Measurements from ENCODE around the gene TXK. TPM values are rescaled to one million over a fixed set of nuclear protein-coding genes. Genes with fewer than 3 reads are reported as not detected.

The TXK gene
- total RNA-seq, 2 experiments from 2014 or later, result 13.3 to 14.2 TPM

- H3K36me3 Mint-ChIP-seq, result peaks cover 37% of the 10 kb centered on the region
- no peak overlapping the region for H3K4me3 Mint-ChIP-seq
- peaks cover 4% of the 10 kb centered on the region for H3K9me3 Mint-ChIP-seq
- peaks cover 46% of the 10 kb centered on the region for H3K4me1 Mint-ChIP-seq
- no peak for DNase-seq
- no peaks in the 10 kb centered on the region for H3K27me3 Mint-ChIP-seq
- H3K27ac Mint-ChIP-seq, result peak overlapping the region; percentile 34
Measured at GRCh38 chr4:48068182-48068581, 65.9 kb downstream of the TXK start.

- H3K36me3 Mint-ChIP-seq, result peaks cover 42% of the 10 kb centered on the region
- peaks cover 48% of the 10 kb centered on the region for H3K4me1 Mint-ChIP-seq
- H3K27me3 Mint-ChIP-seq, result no peaks in the 10 kb centered on the region
- H3K27ac Mint-ChIP-seq, result no peak overlapping the region
- no peak overlapping the region for H3K4me3 Mint-ChIP-seq
- H3K9me3 Mint-ChIP-seq, result peaks cover 8% of the 10 kb centered on the region
- no peak for DNase-seq
Measured at GRCh38 chr4:48067536-48067935, 66.5 kb downstream of the TXK start.

DNA sequence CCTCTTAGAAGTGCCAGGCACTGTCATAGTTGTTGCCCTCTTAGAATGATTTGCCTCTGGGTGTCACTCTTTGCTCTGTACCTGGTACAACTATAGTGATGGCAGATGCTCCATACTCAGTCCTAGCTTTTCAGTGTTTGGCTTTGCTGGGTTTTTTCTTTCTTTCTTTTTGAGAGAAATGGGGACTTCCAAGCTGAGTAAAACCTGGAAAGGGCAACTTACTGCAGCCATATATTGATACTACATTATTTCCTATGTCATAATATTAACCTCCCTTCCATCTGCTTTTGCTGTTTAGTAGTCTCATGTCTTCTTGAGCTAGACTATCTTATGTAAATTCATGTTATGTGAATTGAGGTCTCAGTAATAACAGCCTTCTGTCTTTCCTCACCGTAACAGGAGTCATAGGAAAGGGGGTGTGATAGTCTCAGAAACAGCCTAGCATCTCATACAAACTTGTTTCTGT, 68.4 kb downstream of the TXK start:
- peaks cover 47% of the 10 kb centered on the region for H3K4me1 Mint-ChIP-seq
- no peaks in the 10 kb centered on the region for H3K27me3 Mint-ChIP-seq
- peak overlapping the region; percentile 84 for H3K27ac Mint-ChIP-seq
- peaks cover 52% of the 10 kb centered on the region for H3K36me3 Mint-ChIP-seq
- peaks cover 25% of the 10 kb centered on the region for H3K9me3 Mint-ChIP-seq
- no peak for DNase-seq
- H3K4me3 Mint-ChIP-seq, result no peak overlapping the region

GRCh38 chr4:48064349-48064748, 69.7 kb downstream of the TXK start:
- H3K27ac Mint-ChIP-seq, result peak overlapping the region; percentile 84

GRCh38 chr4:48058617-48059530, 75.2 kb downstream of the TXK start:
- H3K27me3 Mint-ChIP-seq, result no peaks in the 10 kb centered on the region
- H3K4me1 Mint-ChIP-seq, result peaks cover 14% of the 10 kb centered on the region
- H3K9me3 Mint-ChIP-seq, result peaks cover 27% of the 10 kb centered on the region
- peaks cover 24% of the 10 kb centered on the region for H3K36me3 Mint-ChIP-seq
- H3K27ac Mint-ChIP-seq, result no peak overlapping the region
- no peak for DNase-seq
- no peak overlapping the region for H3K4me3 Mint-ChIP-seq

More at GRCh38 chr4:48064349-48064748, 69.7 kb downstream of the TXK start:
- H3K36me3 Mint-ChIP-seq, result peaks cover 54% of the 10 kb centered on the region
- no peaks in the 10 kb centered on the region for H3K27me3 Mint-ChIP-seq
- peaks cover 44% of the 10 kb centered on the region for H3K4me1 Mint-ChIP-seq
- peak; percentile 45 for DNase-seq
- peaks cover 30% of the 10 kb centered on the region for H3K9me3 Mint-ChIP-seq
- no peak overlapping the region for H3K4me3 Mint-ChIP-seq

- DNase-seq, result no peak
- Mint-ChIP-seq H3K4me3 (no peak overlapping the region), H3K27ac (no peak overlapping the region), H3K36me3 (peaks cover 3% of the 10 kb centered on the region), H3K4me1 (peaks cover 31% of the 10 kb centered on the region), H3K27me3 (no peaks in the 10 kb centered on the region), H3K9me3 (peaks cover 3% of the 10 kb centered on the region)
Measured at GRCh38 chr4:48051078-48051477, 83.0 kb downstream of the TXK start.

DNA sequence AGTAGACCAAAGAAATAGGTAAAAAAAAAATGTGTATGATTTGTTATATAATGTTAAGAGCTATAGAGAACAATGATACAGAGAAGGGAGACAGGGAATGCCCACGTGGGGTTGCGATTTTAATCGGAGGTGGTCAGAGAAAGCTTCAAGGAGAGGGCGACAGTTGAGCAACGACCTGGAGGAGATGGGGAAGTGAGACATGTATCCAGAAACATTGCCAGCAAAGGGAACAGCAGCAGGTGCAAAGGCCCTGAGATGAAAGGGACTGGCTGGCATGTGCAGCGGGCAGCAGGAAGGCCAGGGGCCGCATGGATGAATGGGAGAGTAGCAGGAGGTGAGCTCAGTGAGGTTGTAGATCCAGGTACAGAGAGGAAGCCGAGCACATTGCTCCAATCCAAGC, 84.6 kb downstream of the TXK start:
- Mint-ChIP-seq H3K9me3 (peaks cover 2% of the 10 kb centered on the region), H3K4me1 (peaks cover 46% of the 10 kb centered on the region), H3K4me3 (no peak overlapping the region), H3K36me3 (peaks cover 4% of the 10 kb centered on the region), H3K27ac (no peak overlapping the region), H3K27me3 (no peaks in the 10 kb centered on the region)
- DNase-seq, result no peak

- H3K27ac Mint-ChIP-seq, result peak overlapping the region; percentile 12
- no peak for DNase-seq
- H3K9me3 Mint-ChIP-seq, result peaks cover 2% of the 10 kb centered on the region
- H3K36me3 Mint-ChIP-seq, result peaks cover 4% of the 10 kb centered on the region
- H3K27me3 Mint-ChIP-seq, result no peaks in the 10 kb centered on the region
- H3K4me3 Mint-ChIP-seq, result no peak overlapping the region
- H3K4me1 Mint-ChIP-seq, result peaks cover 61% of the 10 kb centered on the region
Measured at GRCh38 chr4:48047896-48048295, 86.2 kb downstream of the TXK start.

DNA sequence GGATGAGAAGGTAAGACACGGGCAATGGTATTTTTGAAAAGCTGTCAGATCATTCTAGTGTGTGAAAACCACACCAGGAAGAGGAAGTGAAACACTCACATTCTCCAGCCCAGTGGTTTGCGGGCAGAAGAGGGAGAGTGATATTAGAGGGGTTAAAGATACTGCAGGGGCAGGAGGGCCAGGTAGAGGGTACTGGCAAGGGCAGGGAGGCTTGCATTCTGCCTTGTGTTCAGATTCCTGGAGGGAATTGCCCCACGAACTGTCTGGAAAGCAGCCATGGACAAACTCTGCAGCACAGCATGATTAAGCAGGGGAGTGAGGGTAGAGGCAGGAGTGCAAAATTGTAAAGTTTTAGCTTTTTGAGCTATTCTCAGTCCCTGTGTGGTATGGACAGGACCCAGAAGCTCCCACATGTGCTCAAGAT, 86.6 kb downstream of the TXK start:
- Mint-ChIP-seq H3K4me3 (peak overlapping the region; percentile 64), H3K27ac (peak overlapping the region; percentile 83), H3K27me3 (no peaks in the 10 kb centered on the region), H3K9me3 (peaks cover 2% of the 10 kb centered on the region), H3K4me1 (peaks cover 66% of the 10 kb centered on the region), H3K36me3 (peaks cover 4% of the 10 kb centered on the region)
- DNase-seq, result peak; percentile 85

- peaks cover 6% of the 10 kb centered on the region for H3K9me3 Mint-ChIP-seq
- H3K4me3 Mint-ChIP-seq, result no peak overlapping the region
- no peak overlapping the region for H3K27ac Mint-ChIP-seq
- peaks cover 6% of the 10 kb centered on the region for H3K36me3 Mint-ChIP-seq
- peaks cover 79% of the 10 kb centered on the region for H3K4me1 Mint-ChIP-seq
- peaks cover 3% of the 10 kb centered on the region for H3K27me3 Mint-ChIP-seq
- DNase-seq, result no peak
Measured at GRCh38 chr4:48046059-48046458, 88.0 kb downstream of the TXK start.

DNA sequence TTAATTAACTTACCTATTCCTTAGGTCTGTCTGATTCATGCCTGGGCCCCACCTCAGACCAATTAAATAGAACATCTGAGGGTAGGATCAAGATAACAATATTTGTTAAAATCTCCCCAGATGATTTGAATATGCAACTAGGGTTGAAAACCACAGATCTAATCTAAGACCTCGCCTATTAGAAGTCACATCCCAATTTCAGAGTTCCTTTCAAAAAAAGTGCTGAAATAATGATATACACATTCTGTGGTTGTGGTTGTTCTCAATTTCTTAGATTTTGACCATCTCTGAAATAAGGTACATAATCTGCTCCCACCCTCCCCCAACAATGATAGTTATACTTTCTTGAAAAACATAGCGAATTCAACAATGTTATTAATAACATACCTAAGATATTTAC, 89.8 kb downstream of the TXK start:
- Mint-ChIP-seq H3K9me3 (peaks cover 5% of the 10 kb centered on the region), H3K27ac (no peak overlapping the region), H3K27me3 (peaks cover 3% of the 10 kb centered on the region), H3K36me3 (peaks cover 6% of the 10 kb centered on the region), H3K4me1 (peaks cover 80% of the 10 kb centered on the region), H3K4me3 (no peak overlapping the region)
- no peak for DNase-seq

DNA sequence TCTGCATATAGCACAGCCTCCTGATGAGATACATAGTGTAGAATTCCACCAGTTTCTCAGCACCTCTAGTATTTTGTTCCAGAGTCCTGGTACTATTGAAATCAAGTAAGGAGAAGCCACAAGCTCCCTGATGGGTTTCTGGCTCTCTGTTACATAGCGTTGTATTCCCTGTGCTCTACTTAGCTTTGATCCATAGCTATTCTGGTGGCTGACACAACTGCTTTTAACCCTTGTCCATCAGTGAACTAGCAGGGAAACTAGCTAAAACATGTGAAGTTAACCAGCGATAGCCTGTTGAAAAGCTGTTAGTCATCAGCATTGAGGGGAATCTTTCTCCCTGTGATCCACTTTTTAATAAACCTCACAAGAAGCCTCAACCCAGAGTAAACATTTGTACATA, 90.5 kb downstream of the TXK start:
- Mint-ChIP-seq H3K36me3 (peaks cover 9% of the 10 kb centered on the region), H3K9me3 (peaks cover 5% of the 10 kb centered on the region), H3K27ac (no peak overlapping the region), H3K4me3 (no peak overlapping the region), H3K4me1 (peaks cover 81% of the 10 kb centered on the region), H3K27me3 (peaks cover 3% of the 10 kb centered on the region)
- no peak for DNase-seq

DNA sequence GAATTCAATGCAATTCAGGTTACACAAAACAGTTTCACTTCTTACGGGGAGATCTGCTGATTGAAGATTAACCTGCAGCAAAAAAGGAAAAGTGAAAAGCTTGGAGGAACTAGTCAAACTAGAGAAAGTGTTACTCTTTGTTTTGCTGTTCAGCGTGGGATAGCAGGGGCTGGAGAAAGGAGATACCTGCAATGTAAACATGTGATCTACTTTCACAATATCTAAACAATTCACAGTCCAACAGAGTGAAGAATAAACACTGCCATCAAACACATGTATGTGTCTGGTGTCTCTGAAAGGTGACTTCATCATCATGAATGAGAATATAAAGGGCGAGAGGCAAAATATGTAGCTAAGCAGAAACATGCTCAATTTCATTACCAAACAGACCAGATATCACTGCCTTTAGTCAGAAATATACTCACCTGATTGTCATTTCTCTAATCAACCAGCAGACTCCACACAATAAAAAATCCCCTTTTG, 91.0 kb downstream of the TXK start:
- peaks cover 3% of the 10 kb centered on the region for H3K27me3 Mint-ChIP-seq

GRCh38 chr4:48041535-48042137, 92.4 kb downstream of the TXK start:
- H3K4me1 Mint-ChIP-seq, result peaks cover 69% of the 10 kb centered on the region
- H3K27ac Mint-ChIP-seq, result peak overlapping the region; percentile 35
- peaks cover 10% of the 10 kb centered on the region for H3K36me3 Mint-ChIP-seq
- peaks cover 3% of the 10 kb centered on the region for H3K27me3 Mint-ChIP-seq
- DNase-seq, result no peak
- H3K4me3 Mint-ChIP-seq, result peak overlapping the region; percentile 27
- H3K9me3 Mint-ChIP-seq, result peaks cover 7% of the 10 kb centered on the region

More for the DNA sequence above, 91.0 kb downstream of the TXK start:
- Mint-ChIP-seq H3K4me1 (peaks cover 77% of the 10 kb centered on the region), H3K27ac (no peak overlapping the region), H3K4me3 (no peak overlapping the region), H3K36me3 (peaks cover 9% of the 10 kb centered on the region), H3K9me3 (peaks cover 5% of the 10 kb centered on the region)
- DNase-seq, result no peak

DNA sequence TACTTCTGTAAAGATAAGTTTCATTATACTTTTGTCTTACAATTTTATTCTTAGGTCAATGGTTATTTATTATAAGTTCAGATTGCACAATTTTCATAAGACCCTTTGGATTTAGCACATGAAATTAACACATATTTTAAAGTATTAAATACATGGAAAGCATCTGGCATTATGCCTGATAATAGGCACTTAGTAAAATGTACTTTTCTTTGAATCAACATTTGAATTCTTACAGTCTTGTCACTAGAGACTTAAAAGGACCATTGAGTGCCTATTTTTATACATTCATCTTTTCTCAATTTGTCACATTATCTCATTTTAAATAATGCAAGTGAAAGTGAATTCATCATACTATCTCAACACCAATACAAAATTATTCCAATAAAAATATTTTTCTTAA, 94.5 kb downstream of the TXK start:
- Mint-ChIP-seq H3K27ac (no peak overlapping the region), H3K27me3 (peaks cover 3% of the 10 kb centered on the region), H3K4me1 (peaks cover 70% of the 10 kb centered on the region), H3K9me3 (peaks cover 16% of the 10 kb centered on the region), H3K4me3 (no peak overlapping the region), H3K36me3 (peaks cover 27% of the 10 kb centered on the region)
- no peak for DNase-seq
